ENCODE results near the gene CAMTA1. TPM values are rescaled to one million over a fixed set of nuclear protein-coding genes. Genes with fewer than 3 reads are reported as not detected.
"Not testable (repeated sequence)": the region's sequence is repeated elsewhere in the genome, so short reads cannot be mapped to it uniquely, and the experiment has no call there.

Gene CAMTA1
- total RNA-seq, 1 donor from 2014 or later, result 68.9 TPM

- DNase-seq (ENCODE audit: low read depth), result peak; percentile 97
Measured at GRCh38 chr1:7401814-7402547, 616.7 kb downstream of the CAMTA1 start.

- peak; percentile 14 for DNase-seq (ENCODE audit: low read depth)
Measured at GRCh38 chr1:7402548-7402850, 617.2 kb downstream of the CAMTA1 start.

- DNase-seq (ENCODE audit: low read depth), result no peak
Measured at GRCh38 chr1:7403265-7404045, 618.2 kb downstream of the CAMTA1 start.

- no peak for DNase-seq (ENCODE audit: low read depth)
Measured at GRCh38 chr1:7404046-7404742, 618.9 kb downstream of the CAMTA1 start.

- no peak for DNase-seq (ENCODE audit: low read depth)
Measured at GRCh38 chr1:7405844-7406500, 620.7 kb downstream of the CAMTA1 start.

- no peak for DNase-seq (ENCODE audit: low read depth)
Measured at GRCh38 chr1:7406641-7407543, 621.6 kb downstream of the CAMTA1 start.

GRCh38 chr1:7407544-7407895, 622.3 kb downstream of the CAMTA1 start:
- DNase-seq (ENCODE audit: low read depth), result no peak

GRCh38 chr1:7407980-7408770, 622.9 kb downstream of the CAMTA1 start:
- DNase-seq (ENCODE audit: low read depth), result no peak

- no peak for DNase-seq (ENCODE audit: low read depth)
Measured at GRCh38 chr1:7408771-7409150, 623.5 kb downstream of the CAMTA1 start.

- no peak for DNase-seq (ENCODE audit: low read depth)
Measured at GRCh38 chr1:7409278-7409677, 624.0 kb downstream of the CAMTA1 start.

- DNase-seq (ENCODE audit: low read depth), result no peak
Measured at GRCh38 chr1:7410156-7410555, 624.9 kb downstream of the CAMTA1 start.

GRCh38 chr1:7417618-7418017, 632.4 kb downstream of the CAMTA1 start:
- DNase-seq (ENCODE audit: low read depth), result not testable (repeated sequence)

- DNase-seq (ENCODE audit: low read depth), result peak; percentile 15
Measured at GRCh38 chr1:7418442-7419080, 633.3 kb downstream of the CAMTA1 start.

GRCh38 chr1:7420098-7420445, 634.8 kb downstream of the CAMTA1 start:
- DNase-seq (ENCODE audit: low read depth), result no peak

GRCh38 chr1:7420470-7421100, 635.3 kb downstream of the CAMTA1 start:
- DNase-seq (ENCODE audit: low read depth), result peak; percentile 16

- DNase-seq (ENCODE audit: low read depth), result no peak
Measured at GRCh38 chr1:7421471-7422075, 636.3 kb downstream of the CAMTA1 start.

- DNase-seq (ENCODE audit: low read depth), result no peak
Measured at GRCh38 chr1:7422081-7422480, 636.8 kb downstream of the CAMTA1 start.

- no peak for DNase-seq (ENCODE audit: low read depth)
Measured at GRCh38 chr1:7422561-7422960, 637.3 kb downstream of the CAMTA1 start.

GRCh38 chr1:7422966-7423365, 637.7 kb downstream of the CAMTA1 start:
- DNase-seq (ENCODE audit: low read depth), result no peak

Measured in myocyte (in vitro differentiated cells).